GF-D8 (cell line): ENCODE measurements around the gene CCDC93.

Experiments
- DNase-seq: peaks from one replicate; lab custom pipeline; 2025; lab: John Stamatoyannopoulos, UW

CCDC93 gene, protein sequence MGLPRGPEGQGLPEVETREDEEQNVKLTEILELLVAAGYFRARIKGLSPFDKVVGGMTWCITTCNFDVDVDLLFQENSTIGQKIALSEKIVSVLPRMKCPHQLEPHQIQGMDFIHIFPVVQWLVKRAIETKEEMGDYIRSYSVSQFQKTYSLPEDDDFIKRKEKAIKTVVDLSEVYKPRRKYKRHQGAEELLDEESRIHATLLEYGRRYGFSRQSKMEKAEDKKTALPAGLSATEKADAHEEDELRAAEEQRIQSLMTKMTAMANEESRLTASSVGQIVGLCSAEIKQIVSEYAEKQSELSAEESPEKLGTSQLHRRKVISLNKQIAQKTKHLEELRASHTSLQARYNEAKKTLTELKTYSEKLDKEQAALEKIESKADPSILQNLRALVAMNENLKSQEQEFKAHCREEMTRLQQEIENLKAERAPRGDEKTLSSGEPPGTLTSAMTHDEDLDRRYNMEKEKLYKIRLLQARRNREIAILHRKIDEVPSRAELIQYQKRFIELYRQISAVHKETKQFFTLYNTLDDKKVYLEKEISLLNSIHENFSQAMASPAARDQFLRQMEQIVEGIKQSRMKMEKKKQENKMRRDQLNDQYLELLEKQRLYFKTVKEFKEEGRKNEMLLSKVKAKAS

DNA sequence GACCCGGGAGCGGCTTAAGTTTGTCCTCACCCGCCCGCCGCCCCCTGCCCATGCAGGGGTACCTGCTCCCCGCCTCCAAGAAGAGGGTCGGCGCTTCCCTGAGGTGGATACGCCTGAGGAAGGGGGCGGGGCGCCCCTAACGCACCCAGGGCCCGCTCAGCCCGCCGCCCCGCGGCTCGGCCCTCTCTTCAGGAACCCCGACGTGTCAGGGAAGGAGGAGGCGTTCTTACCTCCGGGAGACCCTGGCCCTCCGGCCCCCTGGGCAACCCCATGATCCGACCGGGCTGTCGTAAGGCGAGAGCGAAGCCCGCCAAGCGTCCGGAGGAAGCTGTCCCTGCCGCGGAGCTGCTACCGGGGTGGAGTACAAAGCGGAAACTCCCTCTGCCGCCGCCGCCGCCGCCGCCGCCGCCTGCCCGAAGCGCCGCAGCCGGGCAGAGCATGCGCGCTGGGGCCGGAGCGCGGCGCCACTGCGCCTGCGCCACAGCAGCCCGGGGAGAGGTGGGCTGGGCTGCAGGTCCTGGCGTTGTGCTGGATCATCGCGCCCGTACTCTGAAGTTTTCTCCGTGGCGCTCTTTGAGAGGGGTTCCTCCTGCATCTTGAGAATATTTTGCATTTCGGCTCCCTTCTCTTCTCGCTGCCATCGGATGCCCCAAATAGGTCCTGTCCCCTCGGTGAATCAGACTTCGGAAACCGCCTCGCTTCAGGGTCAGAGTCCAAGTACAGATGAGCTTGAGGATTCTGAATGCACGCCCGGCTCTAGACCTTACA is at the start of gene CCDC93:
CCDC93 (minus strand) TSS at position 347 of the 768 bp plus-strand sequence; CDS start at position 272, 75 bp downstream.
- peak; percentile 64 for DNase-seq

DNA sequence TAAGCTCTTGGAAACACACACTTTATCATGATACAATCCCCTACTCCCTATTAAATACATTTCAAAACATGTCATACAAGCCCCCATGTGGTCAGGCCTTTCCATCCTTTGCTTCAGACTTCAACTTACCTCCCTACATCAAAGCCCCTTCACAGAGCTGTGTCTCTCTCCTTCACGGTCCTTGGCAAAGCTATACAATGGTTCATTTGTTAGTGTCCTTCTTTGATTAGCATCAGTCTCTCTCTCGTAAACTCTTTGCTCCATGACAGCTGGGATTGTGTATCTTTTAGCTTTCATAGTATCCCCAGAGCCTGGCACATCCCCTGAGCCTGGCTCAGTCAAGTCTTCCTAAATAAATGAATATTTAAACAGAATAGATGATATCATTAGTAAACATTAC is 48.8 kb upstream of the CCDC93 start:
- no peak for DNase-seq

DNA sequence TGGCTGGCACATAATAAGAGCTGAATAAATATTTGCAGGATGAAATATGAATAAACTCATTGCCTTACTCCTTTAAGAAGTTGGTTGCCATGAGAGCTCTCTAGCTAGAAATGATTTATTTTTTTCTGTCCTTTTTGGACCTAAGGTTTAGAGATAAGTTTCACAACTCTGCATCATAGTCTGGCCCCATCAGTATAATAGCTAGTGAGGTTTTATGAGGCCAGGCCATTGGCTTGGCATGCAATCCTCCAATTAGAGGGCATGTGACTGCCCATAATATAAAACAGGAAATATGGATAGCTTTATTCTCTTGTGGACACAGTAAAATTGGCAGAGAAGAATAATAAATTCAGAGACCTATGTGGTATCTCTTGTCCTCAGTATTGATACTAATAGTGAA is 48.2 kb upstream of the CCDC93 start:
- DNase-seq = no peak

DNA sequence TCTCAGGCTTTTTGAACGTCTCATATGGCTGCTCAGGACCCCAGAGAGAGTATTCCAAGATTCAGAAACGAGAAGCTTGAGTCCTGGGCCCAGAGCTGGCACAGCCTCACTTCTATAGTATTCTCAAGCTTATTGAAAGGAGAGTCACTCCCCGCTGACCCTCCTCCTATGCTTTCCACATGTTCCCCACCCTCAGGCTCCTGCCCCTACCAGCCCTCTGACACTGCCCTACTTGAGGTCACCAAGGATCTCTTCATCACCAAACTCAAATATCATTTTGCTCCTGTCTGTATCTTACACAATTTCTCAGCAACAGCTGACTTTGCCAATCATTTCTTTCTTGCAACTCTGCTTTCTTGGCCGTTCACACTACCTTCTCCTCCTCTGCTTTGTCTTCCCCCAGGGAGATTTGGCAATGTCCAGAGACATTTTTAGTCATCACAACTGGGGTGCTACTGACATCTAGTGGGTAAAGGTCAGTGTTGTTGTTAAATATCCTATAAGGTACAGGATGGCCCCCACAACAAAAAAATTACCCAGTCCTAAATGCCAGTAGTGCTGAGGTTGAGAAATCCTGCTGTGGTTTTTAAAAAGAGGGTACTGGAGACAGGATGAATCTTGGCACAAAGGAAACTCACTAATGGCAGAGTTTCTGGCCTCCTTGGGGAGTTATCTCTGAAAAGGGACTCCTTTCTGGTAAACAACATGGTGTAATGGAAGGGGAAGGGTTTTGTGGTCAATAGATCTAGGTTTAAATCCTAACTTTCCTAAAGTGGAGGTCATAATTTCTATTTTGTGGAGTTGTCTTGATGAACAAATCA is 47.5 kb upstream of the CCDC93 start:
- DNase-seq = peak; percentile 40

DNA sequence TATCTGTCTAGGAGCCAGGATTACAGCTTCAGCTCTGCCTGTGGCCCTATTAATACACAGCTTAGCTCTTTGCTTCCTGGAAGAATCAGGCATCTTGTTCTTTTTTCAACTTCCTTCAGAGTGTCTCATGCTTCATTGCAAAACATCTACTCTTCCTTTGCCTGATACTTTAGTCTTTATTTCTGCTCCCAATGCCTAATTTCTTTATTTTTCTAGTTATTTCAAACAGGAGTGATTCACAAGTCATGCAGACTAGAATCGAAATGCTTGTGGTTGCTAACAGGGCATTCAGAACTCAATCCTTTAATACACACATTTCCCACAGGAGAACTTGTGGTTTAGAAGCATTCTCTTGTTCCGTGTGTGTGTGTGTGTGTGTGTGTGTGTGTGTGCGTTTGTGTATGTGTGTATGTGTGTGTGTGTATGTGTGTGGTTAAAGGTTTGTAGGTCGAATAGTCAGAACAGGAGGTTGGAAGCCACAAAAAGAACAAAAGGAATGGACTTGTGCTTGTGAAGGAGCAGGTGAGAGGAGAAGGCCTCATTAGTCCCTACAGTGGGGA is 46.1 kb upstream of the CCDC93 start:
- DNase-seq = peak; percentile 41

DNA sequence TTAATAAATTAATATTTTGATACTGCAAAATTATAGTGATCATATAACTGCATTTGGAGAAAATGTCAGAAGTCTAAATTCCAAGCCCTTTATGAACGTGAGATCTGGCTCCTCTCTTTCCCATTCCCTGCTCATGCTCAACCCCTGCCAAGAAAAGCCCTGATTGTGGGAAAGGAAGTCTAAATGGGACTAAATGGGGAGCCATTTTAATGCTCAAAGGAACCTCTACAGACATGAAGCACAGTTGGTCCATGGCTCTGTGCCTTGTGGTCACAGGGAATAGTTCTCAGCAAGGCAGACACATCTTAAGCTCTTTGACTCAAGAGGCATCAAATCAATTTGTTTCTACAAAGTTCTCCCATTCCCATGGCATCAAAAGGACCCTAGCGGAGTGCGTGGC is 45.1 kb upstream of the CCDC93 start:
- no peak for DNase-seq

DNA sequence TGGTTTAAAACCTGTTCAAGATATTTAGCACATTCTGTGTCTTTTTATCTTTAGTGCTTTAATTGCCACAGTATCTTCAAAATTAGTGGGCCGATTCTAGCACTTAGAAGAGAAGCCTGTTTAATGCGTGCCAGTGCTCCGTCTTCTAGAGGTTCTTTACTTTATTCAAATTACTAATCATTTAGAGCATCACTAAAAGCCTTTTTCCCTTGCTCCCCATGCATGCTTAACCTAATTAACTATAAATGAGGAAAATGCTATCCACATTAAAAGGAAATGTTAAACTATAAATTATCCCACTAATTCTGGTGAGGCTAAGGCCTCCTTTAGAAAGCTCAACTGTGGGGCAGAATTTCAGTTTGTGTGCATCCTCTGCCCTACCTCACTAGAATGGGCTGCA is 42.9 kb upstream of the CCDC93 start:
- no peak for DNase-seq

DNA sequence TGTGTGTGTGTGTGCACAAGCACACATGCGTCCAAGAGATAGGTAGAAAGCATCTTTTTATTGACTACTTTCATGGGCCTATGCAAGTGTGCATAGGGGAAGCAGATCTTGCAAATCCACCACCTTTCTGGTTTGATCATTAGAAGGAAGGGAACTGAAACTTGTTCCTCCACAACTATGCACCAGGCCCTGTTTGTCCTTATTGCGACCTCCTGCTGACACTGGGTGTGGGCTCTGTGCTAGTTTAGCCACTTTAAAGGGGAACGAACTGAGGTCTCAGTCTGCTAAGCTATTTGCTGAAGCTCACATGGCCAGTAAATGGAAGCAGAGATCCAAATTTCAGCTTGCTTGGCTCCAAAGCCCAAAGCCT is 42.3 kb upstream of the CCDC93 start:
- no peak for DNase-seq

DNA sequence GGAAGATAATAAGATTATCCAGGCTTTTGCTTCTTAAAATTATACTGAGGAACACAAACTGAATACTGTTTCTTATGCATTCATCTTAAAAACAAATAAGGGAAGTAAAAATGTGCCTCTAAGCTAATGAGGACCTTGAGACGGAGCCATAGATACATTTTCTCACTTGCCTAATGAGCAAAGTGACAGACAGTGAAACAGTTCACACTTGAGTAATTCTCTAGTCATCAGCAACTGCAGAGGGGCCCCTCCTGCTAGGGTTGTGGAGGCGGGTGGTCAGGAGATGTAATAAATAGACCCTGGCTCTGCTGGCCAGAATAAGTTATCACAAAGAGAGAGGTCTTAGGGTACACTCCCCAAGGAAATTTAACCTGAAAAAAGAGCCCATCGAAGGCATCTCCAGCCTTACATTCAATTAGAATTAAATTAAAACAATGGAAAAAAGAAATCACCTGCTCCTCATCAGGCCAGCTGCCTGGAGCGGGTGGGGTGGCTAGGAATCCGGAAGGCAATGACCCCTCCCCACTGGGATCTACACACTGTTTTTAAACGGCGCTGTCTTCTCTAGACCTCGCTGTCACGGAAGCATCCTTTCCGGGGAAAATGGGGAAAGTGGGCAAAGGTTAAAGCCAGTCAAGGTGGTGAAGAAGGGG is 41.8 kb upstream of the CCDC93 start:
- DNase-seq = no peak

DNA sequence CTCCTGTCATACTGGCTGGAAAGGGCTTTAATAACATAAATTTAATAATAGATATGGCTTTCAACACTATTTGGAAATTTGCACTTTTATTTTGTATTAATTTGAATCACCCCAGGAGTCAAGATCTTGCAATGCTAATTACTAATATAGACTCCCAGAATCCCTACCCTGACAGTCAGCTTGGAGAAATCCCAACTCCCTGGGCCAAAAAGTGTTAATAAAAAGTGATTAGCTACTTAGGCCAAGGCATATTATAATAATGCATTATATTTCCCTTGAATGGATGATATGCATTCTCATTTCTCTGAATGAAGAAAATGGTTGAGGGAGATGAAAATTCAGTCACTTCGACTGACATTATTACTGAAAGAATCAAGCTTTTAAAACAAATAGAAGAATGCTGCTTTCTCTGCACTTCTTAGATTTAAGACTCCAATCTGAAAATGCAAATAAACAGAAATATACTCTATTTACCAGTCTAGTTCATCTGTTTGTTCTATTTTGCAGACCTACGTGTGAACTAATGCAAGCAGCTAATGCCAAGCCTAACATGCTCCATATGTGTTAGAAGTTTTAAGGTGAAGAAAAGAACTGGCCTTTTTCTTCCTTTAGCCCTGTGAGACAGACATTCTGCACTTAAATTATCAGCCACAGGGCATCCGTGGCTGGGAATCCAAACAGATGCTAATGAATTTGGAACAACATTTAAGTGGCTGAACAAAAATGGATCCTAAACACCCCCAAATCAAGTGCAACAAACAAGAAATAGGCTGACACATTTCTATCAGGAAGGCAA is 40.5 kb upstream of the CCDC93 start:
- no peak for DNase-seq

DNA sequence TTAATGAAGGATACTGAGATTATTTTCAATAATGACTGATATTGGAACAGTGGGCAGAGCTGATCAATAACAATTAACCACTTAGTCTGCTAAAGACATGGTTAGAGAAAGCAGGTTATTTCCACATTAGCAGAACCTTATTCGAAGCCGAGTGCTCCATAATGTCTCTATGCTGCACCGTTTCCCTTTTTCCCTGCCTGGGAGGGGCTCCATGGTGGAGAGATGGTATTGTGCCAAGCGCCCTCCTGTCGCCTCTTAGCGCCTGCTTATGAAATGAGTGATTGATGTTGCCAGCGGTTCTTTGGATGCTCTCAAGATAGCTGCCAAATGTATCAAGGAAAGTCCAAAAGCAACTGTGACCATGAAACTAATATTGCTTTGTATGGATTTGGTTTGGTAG is 39.8 kb upstream of the CCDC93 start:
- no peak for DNase-seq

DNA sequence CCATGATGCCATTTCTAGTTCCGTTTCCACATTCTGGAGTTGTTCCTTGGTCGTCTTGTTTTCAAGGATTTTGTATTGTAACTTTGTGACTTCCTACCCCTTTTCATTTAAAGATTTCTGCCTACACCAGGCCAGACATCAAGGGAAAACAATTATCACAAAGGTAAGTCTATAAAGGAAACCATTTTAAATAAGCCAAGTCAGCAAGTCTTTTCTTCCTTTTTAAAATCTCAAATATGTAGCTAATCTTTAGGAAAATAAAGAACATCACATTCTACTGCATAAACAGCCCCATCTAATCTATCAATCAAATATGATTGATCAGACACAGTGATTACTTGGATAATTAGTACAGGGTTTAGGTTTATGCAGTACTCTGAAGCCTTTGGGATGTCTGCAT is 38.6 kb upstream of the CCDC93 start:
- DNase-seq = no peak

DNA sequence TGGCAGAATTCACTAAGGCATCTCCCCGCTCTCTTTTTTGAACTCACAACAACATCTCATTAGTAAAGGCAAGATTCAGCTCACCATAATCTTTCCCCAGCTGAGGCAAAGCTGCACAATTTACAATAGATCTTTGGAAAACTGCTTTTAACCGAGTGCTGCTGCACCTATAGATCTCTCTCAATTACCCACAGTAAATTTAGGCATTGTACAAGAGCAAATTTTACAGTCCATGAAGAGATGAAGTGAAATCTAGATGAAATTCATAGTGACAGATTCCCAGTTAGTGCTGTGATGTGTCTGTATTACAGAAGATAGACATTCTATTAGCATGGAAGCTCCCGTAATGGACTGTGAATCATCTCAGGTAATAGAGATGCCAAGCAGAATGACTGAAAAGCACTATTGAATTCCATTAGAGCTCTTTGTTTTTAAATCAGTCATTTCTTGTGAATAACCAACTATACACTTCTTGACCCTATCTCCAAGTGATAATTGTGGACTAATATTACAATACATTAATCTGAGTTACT is 38.0 kb upstream of the CCDC93 start:
- no peak for DNase-seq

DNA sequence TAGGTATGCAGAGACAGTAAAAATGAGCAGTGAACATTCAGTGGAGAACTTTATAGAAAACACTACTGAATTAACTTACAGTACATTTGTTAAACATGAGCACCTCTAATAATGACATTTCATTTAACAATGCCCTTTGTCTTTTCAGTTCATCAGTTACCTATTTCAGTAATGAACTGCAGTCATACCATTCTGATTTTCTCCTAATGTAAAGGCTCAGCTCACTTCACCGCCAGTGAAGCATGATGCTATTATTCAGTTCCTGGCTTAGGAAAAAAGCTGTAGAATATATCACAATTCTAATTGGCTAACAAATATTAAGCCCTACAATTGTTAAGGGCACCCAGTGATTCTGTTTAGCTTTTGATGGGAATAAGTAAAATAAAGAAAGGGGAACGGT is 37.1 kb upstream of the CCDC93 start:
- DNase-seq = no peak

DNA sequence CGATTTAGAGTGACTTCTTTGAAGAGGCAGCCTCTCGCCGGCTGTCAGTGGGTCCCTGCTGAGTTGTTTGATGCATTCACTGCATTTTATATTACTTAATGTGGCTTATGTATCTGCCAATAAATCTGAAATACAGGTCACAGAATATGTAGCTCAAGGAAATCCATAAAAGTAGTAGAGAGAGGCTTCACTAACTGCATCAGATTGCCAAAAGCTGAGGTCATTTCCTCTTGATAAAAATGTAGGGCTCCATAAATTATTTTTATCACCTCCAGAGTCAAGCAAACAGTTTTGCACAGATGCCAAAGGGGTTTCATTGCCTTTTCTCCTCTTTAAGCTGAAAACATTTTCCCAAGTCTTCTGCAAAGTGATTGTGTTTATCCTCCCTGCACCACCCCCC is 36.5 kb upstream of the CCDC93 start:
- no peak for DNase-seq

DNA sequence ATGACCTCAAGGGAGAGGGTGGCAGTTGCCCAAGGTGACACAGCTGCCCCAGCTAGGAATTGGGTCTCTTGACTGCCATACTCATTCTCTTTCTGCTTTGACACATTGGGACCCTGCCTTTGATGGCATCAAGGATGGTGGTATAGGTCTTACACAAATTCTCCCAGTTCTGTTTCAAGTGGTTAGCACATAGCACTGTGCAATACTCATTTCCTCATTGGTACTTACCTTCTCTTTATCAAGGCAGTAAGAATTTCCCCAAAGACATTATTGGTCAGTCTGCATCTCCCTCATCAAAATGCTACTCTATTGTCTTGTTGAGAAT is 35.9 kb upstream of the CCDC93 start:
- DNase-seq = no peak

DNA sequence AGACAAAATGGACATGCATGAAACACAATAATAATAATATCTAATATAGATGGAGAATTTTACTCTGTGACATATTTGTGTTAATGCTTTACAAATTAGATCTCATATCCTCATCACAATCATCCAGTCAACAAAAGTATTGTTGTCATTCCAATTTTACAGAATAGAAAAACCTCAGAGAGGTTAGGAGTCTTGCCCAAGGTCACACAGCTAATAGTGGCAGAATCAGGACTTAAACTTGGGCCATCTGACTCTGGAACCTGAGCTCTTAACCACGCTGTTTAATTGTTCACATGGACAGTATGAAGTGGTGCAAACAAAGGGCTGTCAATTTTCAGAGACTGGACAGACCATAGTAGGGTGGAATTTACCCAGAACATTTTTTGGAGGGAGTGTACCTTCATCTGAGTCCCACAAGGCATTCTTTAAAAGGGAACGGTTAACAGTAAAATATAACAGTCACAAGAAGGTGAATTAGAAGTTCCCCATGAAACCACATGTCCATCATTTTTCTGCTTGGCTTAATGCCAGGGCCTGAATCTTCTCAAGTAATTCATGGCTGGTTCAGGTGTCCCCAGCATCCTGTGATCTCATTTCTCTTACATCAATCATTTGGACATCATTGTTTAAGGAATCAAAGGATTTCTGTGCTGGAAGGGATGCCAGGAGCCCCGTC is 35.4 kb upstream of the CCDC93 start:
- no peak for DNase-seq

DNA sequence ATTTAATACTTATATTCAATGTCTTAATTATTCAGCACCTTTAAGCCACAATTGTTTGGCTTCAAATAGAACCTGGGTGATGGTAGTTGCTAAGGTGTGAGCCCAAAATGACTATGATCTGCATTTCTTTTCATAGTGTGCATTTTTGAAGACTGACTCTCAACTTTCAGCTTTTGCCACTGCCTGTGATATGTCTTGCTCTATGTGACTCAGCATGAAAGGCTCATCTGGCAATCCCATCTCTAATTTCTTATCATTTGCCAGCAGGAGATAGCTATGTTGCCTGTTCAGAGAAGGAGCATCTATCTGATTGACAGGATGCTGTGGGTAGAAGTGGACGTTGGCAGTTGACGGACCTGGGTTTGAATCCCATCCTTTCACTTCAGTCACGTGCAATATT is 34.5 kb upstream of the CCDC93 start:
- DNase-seq = no peak

DNA sequence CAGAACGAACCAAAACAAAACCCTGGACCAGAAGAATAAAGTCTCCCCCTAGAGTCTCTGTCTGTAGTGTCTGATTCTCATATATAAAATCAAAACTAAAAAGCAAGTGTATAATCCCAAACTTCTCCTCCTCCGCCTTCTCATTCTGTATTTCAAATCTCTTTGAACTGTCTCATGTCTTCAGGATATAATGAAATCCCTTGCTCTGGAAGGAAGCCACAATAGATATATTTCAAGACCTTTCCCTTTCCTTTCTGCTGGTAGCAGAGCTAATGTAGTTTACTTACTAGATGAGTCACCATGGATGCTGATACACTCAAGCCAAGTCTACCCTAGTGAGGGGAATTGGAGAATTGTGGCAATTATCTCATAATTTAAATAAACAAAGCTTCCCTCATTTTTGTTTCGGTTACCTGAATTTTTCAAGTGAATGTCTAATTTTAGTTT is 33.5 kb upstream of the CCDC93 start:
- DNase-seq = no peak
